HG03558 (cell line): Measurements from ENCODE around the gene FAM72C.
A peak's percentile ranks its signal among the peaks of the same experiment; 100 is the strongest.
"Not testable (repeated sequence)": the region's sequence is repeated elsewhere in the genome, so short reads cannot be mapped to it uniquely, and the experiment has no call there.

Experiments used
- ATAC-seq: cut with Tn5 transposase; IDR thresholded peaks from one replicate; pipeline ENCODE4 v1.9.1; 2021; ENCODE audit warnings: moderate number of reproducible peaks; ENCODE audit not compliant: unreplicated experiment; ENCODE audit errors: extremely low read depth

The FAM72C gene

DNA sequence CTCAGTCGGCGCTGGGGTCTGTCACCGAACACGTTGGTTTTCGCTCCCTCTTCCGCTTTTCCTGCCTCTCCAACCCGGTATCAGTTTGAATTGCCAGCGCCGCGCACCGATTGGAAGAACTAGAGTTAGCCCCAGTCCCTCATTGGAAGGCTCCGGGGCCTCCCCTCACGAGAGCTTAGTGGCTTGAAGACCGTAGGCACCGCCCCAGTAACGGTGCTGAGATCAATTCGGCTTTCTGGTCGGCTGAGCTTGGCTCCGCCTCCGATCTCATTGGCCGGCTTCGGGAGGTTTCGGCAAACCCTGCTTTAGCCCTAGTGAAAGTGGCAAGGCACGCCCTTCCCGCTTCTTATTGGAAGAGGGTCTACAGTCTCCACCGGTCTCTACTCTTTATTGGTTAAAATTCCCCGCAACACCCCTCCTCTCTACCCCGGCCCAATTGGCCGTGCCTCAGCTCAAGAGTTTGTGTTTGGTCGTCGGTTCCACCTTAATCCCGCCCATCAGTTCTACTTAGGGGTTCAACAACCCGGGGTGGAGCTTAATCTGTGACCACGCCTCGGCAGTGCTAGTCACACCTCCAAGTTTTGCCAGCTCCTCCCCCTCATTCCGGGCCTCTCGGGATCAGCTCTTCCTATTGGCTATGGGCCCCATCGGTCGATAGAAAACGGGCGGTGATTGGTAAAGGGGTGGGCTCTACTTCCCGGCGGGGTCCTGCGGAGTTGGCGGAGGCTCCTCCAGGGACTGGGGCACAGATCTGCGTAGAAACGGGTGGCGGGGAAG lies at the start of gene FAM72C:
Gene FAM72C, minus strand, starts transcription at position 63 of the 777 bp plus-strand sequence. CDS start 845 bp downstream, outside the sequence.
- ATAC-seq: peak; percentile 80

- peak; percentile 46 for ATAC-seq
Measured at GRCh38 chr1:144020001-144020738, 48.4 kb upstream of the FAM72C start.

DNA sequence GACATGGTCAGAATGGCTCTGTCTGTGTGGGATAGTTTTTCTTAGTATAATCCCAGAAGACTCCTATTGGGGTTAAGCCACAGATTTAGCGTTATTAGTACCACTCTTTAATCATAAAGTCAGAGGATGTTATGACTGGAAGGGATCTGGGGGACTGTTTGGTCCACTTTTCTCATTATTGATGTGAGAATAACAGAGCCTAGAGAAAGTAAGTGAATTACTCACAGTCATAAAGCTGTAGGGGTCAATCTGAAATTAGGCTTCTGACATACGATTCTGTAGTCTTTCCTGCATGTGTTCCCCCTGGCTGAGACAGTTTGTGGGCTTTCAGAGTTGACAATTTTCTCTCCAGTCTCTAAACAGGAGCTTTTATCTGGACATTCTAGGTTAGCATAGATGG lies 47.3 kb upstream of the FAM72C start:
- not testable (repeated sequence) for ATAC-seq

GRCh38 chr1:144015180-144015966 lies 43.6 kb upstream of the FAM72C start:
- ATAC-seq: not testable (repeated sequence)

DNA sequence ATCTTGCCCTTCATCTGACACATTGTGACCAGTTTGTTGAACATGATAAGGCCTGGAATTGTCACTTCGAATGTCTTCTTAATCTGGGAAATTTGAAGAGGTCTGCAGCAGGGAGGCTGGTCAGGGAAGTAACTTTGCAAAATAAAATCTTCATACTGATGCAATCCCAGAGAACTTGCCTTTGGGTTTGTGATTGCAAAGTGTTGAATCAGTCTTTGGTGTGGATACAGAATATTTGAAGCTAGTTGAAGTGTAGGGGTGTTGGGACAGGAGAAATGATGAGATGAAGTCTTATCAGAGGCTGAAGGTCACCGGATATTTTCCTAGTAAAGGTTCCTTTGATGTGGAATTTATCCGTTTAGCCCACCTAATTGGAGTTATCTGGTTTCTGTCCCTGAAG lies 42.7 kb upstream of the FAM72C start:
- not testable (repeated sequence) for ATAC-seq

DNA sequence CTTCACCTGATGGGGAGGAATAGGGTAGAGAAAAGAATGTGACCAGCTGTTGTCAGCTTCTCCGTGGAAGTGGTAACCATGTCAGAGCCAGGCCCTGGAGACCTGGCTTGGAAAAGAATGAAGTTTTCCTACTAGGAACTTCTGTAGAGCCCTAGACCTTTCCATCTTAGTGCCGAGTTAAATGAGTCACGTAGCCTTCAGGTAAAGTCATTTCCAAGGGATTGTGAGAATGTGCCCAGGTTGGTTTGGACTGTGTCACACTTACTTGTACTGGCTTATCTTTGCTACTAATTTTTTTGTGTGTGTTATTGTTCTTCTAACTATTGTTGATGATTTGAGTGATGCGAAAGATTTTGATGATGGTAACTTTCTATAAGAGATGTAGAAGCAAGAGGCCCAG lies 42.3 kb upstream of the FAM72C start:
- ATAC-seq: not testable (repeated sequence)

GRCh38 chr1:144012168-144012733 lies 40.5 kb upstream of the FAM72C start:
- peak; percentile 96 for ATAC-seq

GRCh38 chr1:144009410-144009809 lies 37.6 kb upstream of the FAM72C start:
- not testable (repeated sequence) for ATAC-seq

DNA sequence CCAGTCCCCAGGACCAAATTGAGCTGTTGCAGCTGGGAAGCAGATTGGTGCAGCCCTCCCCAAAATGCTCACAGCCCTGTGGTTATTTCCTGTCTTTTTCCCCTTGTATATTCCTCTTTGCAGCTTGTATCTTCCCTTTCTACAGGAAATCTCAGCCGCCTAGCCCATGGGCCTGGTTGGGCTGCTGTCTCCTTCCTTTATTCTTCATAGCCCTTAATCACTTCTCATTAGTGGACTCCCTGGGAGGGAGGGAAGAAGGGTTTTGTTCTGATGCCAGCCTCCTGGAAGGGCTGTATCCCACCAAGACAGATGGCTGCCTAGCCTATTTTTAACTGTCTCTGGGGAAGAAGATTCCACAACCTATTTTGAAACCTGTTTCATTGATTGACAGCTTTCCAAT lies 32.5 kb upstream of the FAM72C start:
- ATAC-seq: not testable (repeated sequence)

GRCh38 chr1:144003306-144004029 lies 31.7 kb upstream of the FAM72C start:
- not testable (repeated sequence) for ATAC-seq

- not testable (repeated sequence) for ATAC-seq
Measured at GRCh38 chr1:144002141-144002881, 30.5 kb upstream of the FAM72C start.

DNA sequence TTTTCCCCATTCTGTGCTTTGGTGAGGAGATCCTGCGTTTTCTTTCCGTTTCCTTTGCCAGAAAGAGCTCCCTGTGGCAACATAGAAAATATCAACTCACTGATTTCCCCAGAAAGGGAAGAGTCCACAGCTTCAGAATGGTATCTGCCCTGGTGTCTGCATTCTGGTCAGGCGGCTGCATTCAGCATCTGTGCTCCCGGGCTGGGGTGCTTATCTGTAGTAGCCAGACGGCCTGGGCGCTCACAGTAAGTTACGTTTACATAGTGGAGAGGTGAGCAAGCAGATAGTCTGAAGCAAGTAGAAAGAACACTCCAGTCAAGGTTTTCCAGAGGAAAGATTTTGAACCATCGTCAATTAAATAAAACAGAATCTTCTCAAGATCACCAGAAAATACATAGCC lies 29.3 kb upstream of the FAM72C start:
- not testable (repeated sequence) for ATAC-seq

GRCh38 chr1:143996020-143996419 lies 24.2 kb upstream of the FAM72C start:
- not testable (repeated sequence) for ATAC-seq

DNA sequence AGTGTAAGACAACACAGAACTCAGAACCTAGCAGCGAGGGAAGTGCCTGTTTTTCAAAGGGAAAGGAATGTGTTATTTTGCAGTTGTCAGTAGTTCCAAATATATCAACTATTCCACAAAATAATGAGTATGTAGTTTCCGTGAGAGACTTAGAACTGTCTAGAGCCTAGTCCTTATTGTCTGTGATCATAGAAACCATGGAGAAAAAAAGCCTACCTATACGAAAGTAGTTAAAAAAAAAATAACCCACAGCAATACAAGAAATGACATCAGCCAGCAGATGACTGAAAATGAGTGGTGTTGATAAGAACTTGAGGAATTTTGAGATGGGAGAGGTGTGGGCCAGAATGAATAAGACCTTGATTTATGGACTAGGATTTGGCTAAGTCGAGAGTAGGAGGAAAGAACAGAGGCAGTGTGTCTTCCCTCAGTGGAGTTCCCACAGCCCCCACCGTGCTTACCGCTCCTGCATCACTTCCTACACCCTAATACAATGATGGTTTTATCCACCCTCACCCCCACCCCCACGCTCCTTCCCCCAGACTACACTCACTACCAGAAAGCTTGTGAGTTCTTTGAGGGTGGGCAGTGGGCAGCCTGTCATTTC lies 21.6 kb upstream of the FAM72C start:
- ATAC-seq: not testable (repeated sequence)

GRCh38 chr1:143990699-143991098 lies 18.9 kb upstream of the FAM72C start:
- ATAC-seq: not testable (repeated sequence)

DNA sequence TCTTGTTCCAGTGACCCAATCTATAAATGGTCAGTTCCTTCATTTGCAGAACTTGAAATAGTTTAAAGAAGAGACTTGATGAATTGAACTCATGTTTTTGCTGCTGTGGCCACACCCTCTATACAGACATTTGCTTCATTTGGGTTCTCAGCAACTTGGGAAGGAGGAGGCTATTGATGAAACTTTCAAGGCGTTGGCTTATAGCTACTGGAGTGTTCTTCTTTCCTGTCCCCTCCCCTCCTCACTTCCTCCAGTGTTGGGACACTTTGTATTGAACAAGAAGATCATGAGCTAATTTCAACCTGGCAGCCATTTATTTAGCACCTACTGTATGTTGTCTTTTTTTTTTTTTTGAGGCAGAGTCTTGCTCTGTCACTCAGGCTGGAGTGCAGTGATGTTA lies 17.9 kb upstream of the FAM72C start:
- ATAC-seq: not testable (repeated sequence)

DNA sequence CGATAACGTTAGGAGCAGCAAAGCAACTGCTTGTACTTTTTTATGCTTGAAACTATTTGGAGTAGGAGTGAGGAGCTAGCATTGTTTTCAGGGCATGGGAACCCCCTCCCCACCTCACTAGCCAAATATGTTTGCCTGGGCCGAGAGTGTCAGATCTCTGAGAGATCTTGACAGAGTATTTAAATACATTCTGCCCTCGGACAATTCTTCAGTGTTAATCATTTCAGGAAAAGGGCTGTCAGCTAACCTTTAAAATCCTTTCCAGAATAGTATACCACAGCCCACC lies 17.6 kb upstream of the FAM72C start:
- not testable (repeated sequence) for ATAC-seq

GRCh38 chr1:143988602-143989426 lies 17.0 kb upstream of the FAM72C start:
- not testable (repeated sequence) for ATAC-seq
